Spleen (tissue), 7 donors: Measurements from ENCODE around the gene STK38.

Experiments used
- CTCF ChIP-seq, 11 experiments: fragments of 200-600 bp in 7 of 11; fragments of 450-650 bp in 4 of 11; sonication (generic) in 4 of 11; IDR thresholded peaks in 8 of 11; conservative IDR thresholded peaks in 3 of 11; 1 replicate in 7 of 11; 2 replicates in 4 of 11; pipeline versions ENCODE4 v1.4.0 to v1.8.0; 2016 to 2021; ENCODE audit warnings: antibody characterized with exemption in 11 of 11, inconsistent platforms in 4 of 11, mild to moderate bottlenecking in 1 of 11
- POLR2A ChIP-seq, 3 donors: fragments of 450-650 bp; IDR thresholded peaks; one replicate each; pipeline ENCODE4 v1.5.1; 2017; ENCODE audit warnings: antibody characterized with exemption in 3 of 3, mild to moderate bottlenecking in 1 of 3
- POLR2AphosphoS5 ChIP-seq, 3 donors: sonication (generic); formaldehyde crosslinking; IDR thresholded peaks; one replicate each; pipeline ENCODE4 v1.5.1; 2017; ENCODE audit warnings: antibody characterized with exemption in 3 of 3
- donor health status: DM: no; HTN: no; CAD: no; lungs with moderate emphysema.
- donor health status: DM: no; HTN: no; CAD: no.
- donor health status: DM: no; HTN: no; CAD: no.

- no peak for TF ChIP-seq CTCF (IDR thresholded peaks at IDR 0.05 in 8 of 11, conservative IDR thresholded peaks at IDR 0.05 in 3 of 11)
- TF ChIP-seq POLR2A (IDR thresholded peaks at IDR 0.05) = no peak
- TF ChIP-seq POLR2AphosphoS5 (IDR thresholded peaks at IDR 0.05) = no peak
Measured at GRCh38 chr6:36459501-36459900, 87.8 kb downstream of the STK38 start.
